GM12878 (cell line): ENCODE data around the gene TREH. TPM values are rescaled to one million over a fixed set of nuclear protein-coding genes. Genes with fewer than 3 reads are reported as not detected.
"Not testable (repeated sequence)": the region's sequence is repeated elsewhere in the genome, so short reads cannot be mapped to it uniquely, and the experiment has no call there.

ENCODE experiments used
- ATAC-seq: fragments of 200-7000 bp; cut with Tn5 transposase; 3 replicates; pipeline ENCODE4 v1.9.1; 2020; ENCODE audit warnings: mild to moderate bottlenecking, moderate library complexity
- BruUV-seq: library from RNA; stranded (reverse); fragments of 400-500 nt; replicated peaks from 2 replicates; lab custom pipeline; 2021; lab: Mats Ljungman, UMichigan
- CTCF ChIA-PET: fragments of 300-600 bp; sonication (Branson Sonifier 250); formaldehyde crosslinking; extraction: SDS; loops from one replicate; lab custom pipeline; 2021; ENCODE audit warnings: inconsistent platforms; lab: Yijun Ruan, JAX
- POLR2A ChIA-PET: fragments of 350-600 bp; formaldehyde crosslinking; extraction: SDS; loops from one replicate; lab custom pipeline; 2021; ENCODE audit warnings: inconsistent platforms; lab: Charles Lee
- RAD21 ChIA-PET: fragments of 300-600 bp; sonication (Branson Sonifier 250); formaldehyde crosslinking; loops from one replicate; lab custom pipeline; 2023; ENCODE audit warnings: antibody characterized with exemption; ENCODE audit not compliant: unreplicated experiment; lab: Charles Lee
- SMC1A ChIA-PET: fragments of 300-600 bp; sonication (Branson Sonifier 250); formaldehyde crosslinking; loops from one replicate; lab custom pipeline; 2023; ENCODE audit not compliant: unreplicated experiment, uncharacterized antibody; lab: Charles Lee
- DNase-seq: peaks from one replicate; pipeline ENCODE4 v3.0.0-alpha.2; 2011; ENCODE audit warnings: low read depth, low spot score
- FAIRE-seq: peaks from 3 replicates; lab custom pipeline; 2011; peaks lifted over from hg19 to GRCh38; lab: Jason Lieb, UNC
- H2AFZ ChIP-seq: 2 replicates; pipeline ENCODE4 v1.6.0; 2011; ENCODE audit warnings: low read depth, low read length, control low read depth; ENCODE audit not compliant: control insufficient read depth
- H3K27ac ChIP-seq: 2 replicates; pipeline ENCODE4 v1.5.1; 2011; ENCODE audit warnings: control low read depth; ENCODE audit not compliant: control insufficient read depth, insufficient read depth
- H3K27me3 ChIP-seq, 2 experiments: replicated peaks in 1 of 2; 2 replicates each; pipeline versions ENCODE4 v1.6.0 to v1.6.1; 2011; ENCODE audit warnings: low read length in 1 of 2; ENCODE audit not compliant: control insufficient read depth in 2 of 2, insufficient read depth in 2 of 2
- H3K36me3 ChIP-seq, 2 experiments: 2 replicates each; pipeline ENCODE4 v1.5.1; 2011; ENCODE audit warnings: low read length in 1 of 2; ENCODE audit not compliant: control insufficient read depth in 2 of 2, insufficient read depth in 2 of 2
- H3K4me1 ChIP-seq: 2 replicates; pipeline ENCODE4 v1.6.1; 2011; ENCODE audit warnings: mild to moderate bottlenecking, low read length, moderate library complexity, mixed read lengths; ENCODE audit not compliant: control insufficient read depth, insufficient read depth
- H3K4me2 ChIP-seq: 2 replicates; pipeline ENCODE4 v1.6.0; 2011; ENCODE audit warnings: control low read depth; ENCODE audit not compliant: control insufficient read depth, insufficient read depth
- H3K4me3 ChIP-seq: fragments of 200-600 bp; sonication (generic); 2 replicates; pipeline ENCODE4 v1.5.1; 2016
- H3K79me2 ChIP-seq: 2 replicates; pipeline ENCODE4 v1.6.0; 2011; ENCODE audit warnings: low read length; ENCODE audit not compliant: control insufficient read depth, insufficient read depth
- H3K9ac ChIP-seq: 2 replicates; pipeline ENCODE4 v1.8.0; 2011; ENCODE audit warnings: low read length, control low read depth, mixed read lengths; ENCODE audit not compliant: control insufficient read depth, insufficient read depth
- H3K9me3 ChIP-seq: replicated peaks from 3 replicates; pipeline ENCODE4 v1.5.1; 2011; ENCODE audit warnings: mild to moderate bottlenecking, low read length; ENCODE audit not compliant: control insufficient read depth, insufficient read depth
- H4K20me1 ChIP-seq: 2 replicates; pipeline ENCODE4 v1.6.0; 2011; ENCODE audit not compliant: control insufficient read depth, insufficient read depth
- BCL11A ChIP-seq: IDR thresholded peaks from 2 replicates; pipeline ENCODE4 v1.6.1; 2011; ENCODE audit warnings: low read depth, low read length
- FOXK2 ChIP-seq: fragments of 450-650 bp; IDR thresholded peaks from 2 replicates; pipeline ENCODE4 v1.6.1; 2017; ENCODE audit warnings: mild to moderate bottlenecking, moderate library complexity
- FOXM1 ChIP-seq: IDR thresholded peaks from 2 replicates; pipeline ENCODE4 v1.6.1; 2012; ENCODE audit warnings: low read depth, mild to moderate bottlenecking, inconsistent platforms, low read length, moderate library complexity
- NR2F1 ChIP-seq: fragments of 450-650 bp; conservative IDR thresholded peaks from 2 replicates; pipeline ENCODE4 v1.6.1; 2017; ENCODE audit warnings: mild to moderate bottlenecking
- PAX8 ChIP-seq: fragments of 450-650 bp; IDR thresholded peaks from 2 replicates; pipeline ENCODE4 v1.6.1; 2017; ENCODE audit warnings: mild to moderate bottlenecking, moderate library complexity
- SIX5 ChIP-seq: IDR thresholded peaks from 2 replicates; pipeline ENCODE4 v1.6.1; 2011; ENCODE audit warnings: mild to moderate bottlenecking, low read depth, low read length, moderate library complexity; ENCODE audit not compliant: severe bottlenecking
- SMAD1 ChIP-seq: fragments of 450-650 bp; IDR thresholded peaks from 2 replicates; pipeline ENCODE4 v1.6.1; 2018; ENCODE audit warnings: mild to moderate bottlenecking, low read depth; ENCODE audit not compliant: partially characterized antibody
- SMAD5 ChIP-seq: IDR thresholded peaks from 2 replicates; pipeline ENCODE4 v1.6.1; 2016; ENCODE audit warnings: antibody characterized with exemption, low read depth
- SPI1 ChIP-seq: IDR thresholded peaks from 2 replicates; pipeline ENCODE4 v1.6.1; 2011; ENCODE audit warnings: low read depth, mild to moderate bottlenecking, low read length, moderate library complexity, borderline replicate concordance; ENCODE audit not compliant: insufficient read depth
- TCF3 ChIP-seq: IDR thresholded peaks from 2 replicates; pipeline ENCODE4 v1.6.1; 2012; ENCODE audit warnings: low read depth, mild to moderate bottlenecking, low read length, borderline replicate concordance; ENCODE audit not compliant: insufficient read depth
- WRNIP1 ChIP-seq: IDR thresholded peaks from 2 replicates; pipeline ENCODE4 v1.6.1; 2011; ENCODE audit warnings: low read depth, low read length, improper control_type of control experiment, borderline replicate concordance
- ZNF207 ChIP-seq: fragments of 450-650 bp; IDR thresholded peaks from 2 replicates; pipeline ENCODE4 v1.6.1; 2014; ENCODE audit warnings: antibody characterized with exemption, mild to moderate bottlenecking, borderline replicate concordance
- ZNF274 ChIP-seq: IDR thresholded peaks from one replicate; pipeline ENCODE4 v1.8.0; 2011; ENCODE audit not compliant: insufficient read length, insufficient read depth
- WGBS: methylation state at CpG from one replicate; pipeline ENCODE4 v1.1.6; 2016; ENCODE audit warnings: low lambda C conversion rate; ENCODE audit not compliant: insufficient replicate concordance, insufficient coverage; ENCODE audit errors: missing lambda C conversion rate; 5-methylcytosine and 5-hydroxymethylcytosine counted together
- in situ Hi-C: fragments of 300-500 bp; cut with MboI; formaldehyde crosslinking; loops from 9 replicates; pipeline ENCODE4 v1.14.3; 2018; ENCODE audit warnings: mixed read lengths
- intact Hi-C: fragments of 100-400 bp; cut with micrococcal nuclease; formaldehyde crosslinking; loops from one replicate; pipeline ENCODE4 v1.14.2; 2022; ENCODE audit not compliant: unreplicated experiment
- polyA plus RNA-seq, 11 experiments: library from polyadenylated mRNA; depleted of rRNA in 4 of 11; unstranded in 6 of 11; stranded (reverse) in 5 of 11; fragments of >200 nt; fragmentation: Nextera tagmentation in 4 of 11; fragmentation: Illumina TruSeq in 1 of 11; extraction: Ambion mirVana in 4 of 11; extraction: Trizol in 1 of 11; gene quantifications; 1 replicate in 1 of 11; 2 replicates in 10 of 11; pipeline versions ENCODE4 v1.2.1 to v1.2.3, GENCODE V29; 2011 to 2016; ENCODE audit warnings: inconsistent platforms in 2 of 11, missing spikeins in 2 of 11, low read depth in 1 of 11
- total RNA-seq, 4 experiments: library from RNA; depleted of rRNA in 3 of 4; stranded (reverse); fragments of >200 nt in 3 of 4; fragmentation: Illumina TruSeq in 1 of 4; extraction: Trizol in 1 of 4; gene quantifications; 2 replicates each; pipeline versions ENCODE4 v1.2.1 to v1.2.3, GENCODE V29; 2013 to 2021
- TF ChIP-seq, protein P1 (sequence below): fragments of 450-650 bp; IDR thresholded peaks from 2 replicates; pipeline ENCODE4 v1.6.1; 2017; ENCODE audit warnings: mild to moderate bottlenecking

Gene TREH
- total and polyA plus RNA-seq, 10 of the 15 experiments (the other 5 are each of a cell fraction or from before 2014, with no cell fraction given), result not detected

GRCh38 chr11:118612378-118612777 lies 67.1 kb downstream of the TREH start:
- in situ Hi-C loops, result no loop called here
- ChIA-PET RAD21 (no interaction called here), POLR2A (interaction anchor here (0.7 kb wide), 1 partner anchor 9 kb away, joined by 12 read pairs; no protein-coding TSS in a partner anchor)
- H3K4me1 ChIP-seq, result peaks cover 8% of the 10 kb centered on the region
- H3K4me2 ChIP-seq, result no peak overlapping the region
- no peak overlapping the region for H3K4me3 ChIP-seq
- no peaks in the 10 kb centered on the region for H3K9me3 ChIP-seq
- TF ChIP-seq WRNIP1 (no peak), FOXK2 (no peak), SMAD1 (no peak), ZNF274 (no peak), PAX8 (no peak), FOXM1 (no peak), ZNF207 (no peak), SIX5 (no peak), NR2F1 (no peak), SMAD5 (no peak), TCF3 (no peak), BCL11A (no peak), SPI1 (no peak)
- TF ChIP-seq, protein P1, sequence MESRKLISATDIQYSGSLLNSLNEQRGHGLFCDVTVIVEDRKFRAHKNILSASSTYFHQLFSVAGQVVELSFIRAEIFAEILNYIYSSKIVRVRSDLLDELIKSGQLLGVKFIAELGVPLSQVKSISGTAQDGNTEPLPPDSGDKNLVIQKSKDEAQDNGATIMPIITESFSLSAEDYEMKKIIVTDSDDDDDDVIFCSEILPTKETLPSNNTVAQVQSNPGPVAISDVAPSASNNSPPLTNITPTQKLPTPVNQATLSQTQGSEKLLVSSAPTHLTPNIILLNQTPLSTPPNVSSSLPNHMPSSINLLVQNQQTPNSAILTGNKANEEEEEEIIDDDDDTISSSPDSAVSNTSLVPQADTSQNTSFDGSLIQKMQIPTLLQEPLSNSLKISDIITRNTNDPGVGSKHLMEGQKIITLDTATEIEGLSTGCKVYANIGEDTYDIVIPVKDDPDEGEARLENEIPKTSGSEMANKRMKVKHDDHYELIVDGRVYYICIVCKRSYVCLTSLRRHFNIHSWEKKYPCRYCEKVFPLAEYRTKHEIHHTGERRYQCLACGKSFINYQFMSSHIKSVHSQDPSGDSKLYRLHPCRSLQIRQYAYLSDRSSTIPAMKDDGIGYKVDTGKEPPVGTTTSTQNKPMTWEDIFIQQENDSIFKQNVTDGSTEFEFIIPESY, result no peak
- TF ChIP-seq, all 136 proteins: peak for 0
- H3K9ac ChIP-seq, result no peak overlapping the region
- no peak for DNase-seq
- 6% methylated on average over 7 of the region's 7 CpGs for WGBS
- no TSS peak for BruUV-seq
- no peaks in the 10 kb centered on the region; the same call in 1 of the 2 replicates for H4K20me1 ChIP-seq
- no peak for FAIRE-seq
- intact Hi-C loops, result no loop called here
- no peak overlapping the region for H3K27ac ChIP-seq
- H3K36me3 ChIP-seq, result no peaks in the 10 kb centered on the region
- peaks cover 20 to 31% of the 10 kb centered on the region in 2 experiments; a peak in 3 of 4 replicates for H3K27me3 ChIP-seq
- ATAC-seq, result no peak
- SMC1A ChIA-PET, result interaction anchor here (0.7 to 2.0 kb wide), 7 partner anchors 8 to 471 kb away, joined by 3 to 8 read pairs (median 3); no protein-coding TSS in a partner anchor
- H2AFZ ChIP-seq, result no peak overlapping the region
- H3K79me2 ChIP-seq, result no peaks in the 10 kb centered on the region
- CTCF ChIA-PET, result interaction anchor here (0.7 to 3.1 kb wide), 9 partner anchors 8 to 151 kb away, joined by 3 to 25 read pairs (median 4); no protein-coding TSS in a partner anchor

DNA sequence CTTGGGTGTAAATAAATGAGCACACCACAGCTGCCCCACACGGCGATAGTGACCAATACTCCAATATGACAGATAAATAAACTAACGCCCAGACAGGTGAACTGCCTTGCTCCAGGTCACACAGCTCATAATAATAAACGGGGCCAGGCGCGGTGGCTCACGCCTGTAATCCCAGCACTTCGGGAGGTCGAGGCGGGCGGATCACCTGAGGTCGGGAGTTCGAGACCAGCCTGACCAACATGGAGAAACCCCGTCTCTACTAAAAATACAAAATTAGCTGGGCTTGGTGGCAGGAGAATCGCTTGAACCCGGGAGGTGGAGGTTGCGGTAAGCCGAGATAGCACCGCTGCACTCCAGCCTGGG lies 68.0 kb downstream of the TREH start:
- in situ Hi-C loops, H3K9me3 ChIP-seq, H3K4me3 ChIP-seq, H3K36me3 ChIP-seq, H2AFZ ChIP-seq, FAIRE-seq, H3K9ac ChIP-seq, H4K20me1 ChIP-seq, H3K4me1 ChIP-seq, intact Hi-C loops, RAD21 ChIA-PET, ATAC-seq, H3K27ac ChIP-seq, DNase-seq, H3K79me2 ChIP-seq, H3K4me2 ChIP-seq, BruUV-seq: not testable (repeated sequence)
- POLR2A ChIA-PET, result interaction anchor here (0.6 kb wide), 1 partner anchor 395 kb away, joined by 4 read pairs; no protein-coding TSS in a partner anchor
- CTCF ChIA-PET, result interaction anchor here (0.7 to 3.1 kb wide), 8 partner anchors 11 to 469 kb away, joined by 3 to 25 read pairs (median 4); no protein-coding TSS in a partner anchor
- WGBS, result 60% methylated on average over 18 of the region's 19 CpGs
- H3K27me3 ChIP-seq, result peaks cover 22 to 36% of the 10 kb centered on the region in 2 experiments; a peak in 3 of 4 replicates
- SMC1A ChIA-PET, result interaction anchor here (0.7 to 2.0 kb wide), 5 partner anchors 12 to 470 kb away, joined by 3 to 8 read pairs (median 3); no protein-coding TSS in a partner anchor
